Measurements from ENCODE around the gene AATF.
"Not testable (repeated sequence)": the region's sequence is repeated elsewhere in the genome, so short reads cannot be mapped to it uniquely, and the experiment has no call there.

AATF gene

DNA sequence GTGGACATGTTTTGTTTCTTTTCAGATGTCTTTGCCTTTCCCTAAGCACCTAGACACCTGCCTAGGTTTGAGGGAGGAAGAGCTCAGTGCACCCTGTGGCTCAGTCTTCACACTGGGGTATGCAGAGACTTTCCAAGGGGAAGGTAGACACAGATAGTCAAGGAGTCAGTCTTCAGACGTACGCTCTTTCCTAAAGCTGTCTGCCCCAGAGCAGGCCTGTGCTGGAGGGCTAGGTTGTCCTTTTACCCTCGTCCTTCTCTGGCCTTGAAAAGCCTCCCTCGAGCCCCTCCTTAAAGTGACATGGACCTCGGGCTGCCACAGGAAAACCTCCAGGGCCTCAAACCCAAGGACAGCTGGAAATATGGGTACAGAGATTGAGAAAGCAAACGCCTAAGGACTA lies 103.7 kb downstream of the AATF start:
- DNase-seq = no peak

DNA sequence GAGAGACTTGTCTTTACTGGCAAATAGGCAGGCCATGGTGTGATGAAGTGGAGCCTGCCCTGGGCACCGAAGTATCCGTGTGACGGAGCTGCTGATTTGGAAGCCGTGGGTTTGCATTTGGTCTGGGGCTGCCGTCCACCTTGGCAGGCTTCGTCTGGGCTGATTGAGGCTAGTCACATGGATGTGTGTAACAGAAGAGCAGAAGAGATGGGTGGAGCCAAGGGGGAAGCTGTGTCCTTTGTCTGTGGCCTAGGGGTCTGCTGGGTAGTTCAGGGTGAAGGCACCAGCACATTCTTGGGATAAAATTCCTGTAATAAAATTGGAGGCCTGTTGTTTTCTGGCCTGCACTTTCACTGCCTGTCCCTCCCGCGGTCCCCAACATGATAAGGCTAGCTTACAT lies 106.1 kb downstream of the AATF start:
- DNase-seq = no peak

DNA sequence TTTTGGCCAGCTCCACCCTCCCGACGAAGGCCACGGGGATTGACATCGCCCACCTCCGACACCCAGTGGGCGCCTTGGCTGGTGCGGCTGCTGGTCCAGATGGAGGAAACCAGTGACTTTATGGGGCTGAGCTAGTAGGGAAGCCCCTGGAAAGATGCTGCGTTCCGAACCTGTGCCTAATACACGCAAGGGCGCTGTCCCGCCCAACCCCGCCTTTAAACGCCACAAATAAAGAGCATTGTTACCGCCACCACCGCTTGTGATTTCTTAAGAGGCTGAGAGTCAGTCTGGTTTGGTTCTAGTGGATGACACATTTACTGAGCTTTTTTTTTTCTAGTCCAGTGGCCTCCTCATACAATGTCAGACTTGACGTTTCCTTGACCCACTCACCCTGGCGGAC lies 107.9 kb downstream of the AATF start:
- no peak for DNase-seq

DNA sequence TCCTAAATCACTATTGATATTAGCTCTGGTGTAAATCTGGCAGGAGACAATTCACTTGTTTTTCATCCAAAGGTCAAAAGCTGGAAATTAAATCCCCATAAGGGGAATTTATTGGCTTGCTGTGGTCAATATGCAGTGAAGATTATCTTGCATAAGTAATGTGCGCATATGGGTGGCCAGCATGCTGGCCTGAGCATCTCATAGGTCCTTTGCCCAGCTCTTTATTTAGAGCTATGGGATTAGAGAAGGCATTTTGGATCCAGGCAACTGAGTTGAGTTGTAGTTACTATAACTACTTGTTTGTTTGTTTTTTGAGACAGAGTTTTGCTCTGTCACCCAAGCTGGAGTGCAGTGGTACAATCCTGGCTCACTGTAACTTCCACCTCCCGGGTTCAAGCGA lies 110.7 kb downstream of the AATF start:
- no peak for DNase-seq

DNA sequence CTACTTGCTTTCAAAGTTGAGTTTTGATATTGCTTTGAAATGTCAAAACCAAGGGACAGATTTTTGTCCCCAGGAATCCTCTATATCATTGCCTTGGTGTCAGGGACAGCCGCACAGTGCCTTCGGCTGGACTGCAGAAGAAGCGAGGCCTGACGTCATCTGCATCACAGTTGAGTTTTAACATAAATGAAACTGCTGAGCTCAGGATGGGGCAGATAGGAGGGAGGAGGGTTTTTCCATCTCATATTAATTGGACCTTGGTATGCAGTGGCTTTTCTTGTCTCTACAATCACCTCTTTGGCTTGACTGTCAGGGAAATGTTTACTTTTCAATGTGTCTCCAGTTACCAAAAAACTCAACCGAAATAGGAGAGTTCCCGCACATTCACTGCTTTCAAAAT lies 111.3 kb downstream of the AATF start:
- DNase-seq = no peak

DNA sequence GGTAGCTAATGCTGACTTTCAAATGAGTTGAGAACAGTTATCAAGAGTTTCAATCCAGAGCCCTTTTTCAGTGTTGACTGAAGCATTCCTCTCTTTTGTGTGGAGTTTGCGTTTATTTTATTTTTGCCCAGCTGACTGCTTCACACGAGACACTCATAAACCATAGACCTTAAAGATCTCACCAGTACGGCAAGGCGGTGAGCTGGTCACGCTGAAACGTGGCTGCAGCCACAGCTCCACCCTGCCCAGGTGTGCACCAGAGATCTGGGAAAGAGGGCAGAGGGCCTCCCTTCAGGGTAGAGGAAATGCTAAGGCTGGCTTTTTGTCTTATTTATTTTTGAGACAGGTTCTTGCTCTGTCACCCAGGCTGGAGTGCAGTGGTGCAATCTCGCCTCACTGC lies 112.2 kb downstream of the AATF start:
- no peak for DNase-seq

DNA sequence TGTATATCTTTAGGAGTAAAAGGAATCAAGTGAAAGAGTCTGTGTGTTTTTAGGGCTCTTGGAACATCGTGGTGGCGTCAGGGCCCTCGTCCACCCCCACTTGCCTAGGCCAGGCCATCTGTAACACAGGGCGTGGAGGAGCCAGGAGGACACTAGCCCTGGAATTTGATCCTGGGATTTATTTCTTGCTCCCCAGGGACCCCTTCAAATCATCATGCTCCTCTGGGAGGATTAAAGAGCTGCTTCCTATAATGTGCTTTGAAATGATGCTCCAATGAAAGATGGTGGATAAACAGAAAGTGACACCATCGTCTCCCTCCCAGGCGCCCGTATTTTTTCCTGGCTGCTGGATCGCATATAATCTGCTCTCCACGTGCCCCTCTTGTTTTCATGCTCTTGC lies 113.3 kb downstream of the AATF start:
- no peak for DNase-seq

DNA sequence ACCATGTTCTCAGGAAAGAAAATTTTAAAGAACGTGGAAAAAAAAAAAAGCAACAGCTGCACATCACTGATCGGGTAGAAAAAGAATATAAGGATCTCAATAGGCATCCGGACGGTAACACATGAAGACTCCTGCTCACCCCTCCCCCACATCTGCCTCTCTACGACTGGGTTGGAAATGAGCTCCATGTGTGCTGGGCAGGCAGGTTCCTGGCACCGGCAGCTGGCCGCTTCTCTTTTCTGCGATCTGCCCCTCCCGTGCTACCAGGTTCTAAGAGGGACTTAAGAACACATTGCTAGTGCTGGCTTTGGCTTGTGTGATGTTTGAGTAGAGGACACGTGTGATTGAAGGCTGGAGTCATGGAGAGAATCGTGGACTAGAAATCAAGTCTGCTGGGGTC lies 115.5 kb downstream of the AATF start:
- no peak for DNase-seq

DNA sequence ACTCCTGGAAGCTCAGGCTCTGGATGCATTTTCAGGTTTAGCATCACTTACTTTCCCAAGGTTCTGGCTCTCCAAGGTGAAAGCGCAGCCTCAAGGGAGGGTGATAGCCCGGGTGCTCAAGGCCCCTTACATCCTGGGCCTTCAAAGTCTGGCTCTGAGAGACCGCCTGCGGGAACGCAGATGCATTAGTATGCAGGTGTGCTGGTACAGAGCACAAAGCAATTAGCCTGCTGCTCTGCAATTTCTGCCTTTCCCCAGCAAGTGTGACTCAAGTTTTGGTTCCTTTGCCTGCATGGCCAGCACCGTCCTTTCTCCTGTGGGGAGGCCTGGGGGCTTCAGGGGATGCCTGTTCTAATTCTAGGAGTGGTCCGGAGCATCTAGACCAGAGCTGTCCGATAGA lies 116.2 kb downstream of the AATF start:
- no peak for DNase-seq

DNA sequence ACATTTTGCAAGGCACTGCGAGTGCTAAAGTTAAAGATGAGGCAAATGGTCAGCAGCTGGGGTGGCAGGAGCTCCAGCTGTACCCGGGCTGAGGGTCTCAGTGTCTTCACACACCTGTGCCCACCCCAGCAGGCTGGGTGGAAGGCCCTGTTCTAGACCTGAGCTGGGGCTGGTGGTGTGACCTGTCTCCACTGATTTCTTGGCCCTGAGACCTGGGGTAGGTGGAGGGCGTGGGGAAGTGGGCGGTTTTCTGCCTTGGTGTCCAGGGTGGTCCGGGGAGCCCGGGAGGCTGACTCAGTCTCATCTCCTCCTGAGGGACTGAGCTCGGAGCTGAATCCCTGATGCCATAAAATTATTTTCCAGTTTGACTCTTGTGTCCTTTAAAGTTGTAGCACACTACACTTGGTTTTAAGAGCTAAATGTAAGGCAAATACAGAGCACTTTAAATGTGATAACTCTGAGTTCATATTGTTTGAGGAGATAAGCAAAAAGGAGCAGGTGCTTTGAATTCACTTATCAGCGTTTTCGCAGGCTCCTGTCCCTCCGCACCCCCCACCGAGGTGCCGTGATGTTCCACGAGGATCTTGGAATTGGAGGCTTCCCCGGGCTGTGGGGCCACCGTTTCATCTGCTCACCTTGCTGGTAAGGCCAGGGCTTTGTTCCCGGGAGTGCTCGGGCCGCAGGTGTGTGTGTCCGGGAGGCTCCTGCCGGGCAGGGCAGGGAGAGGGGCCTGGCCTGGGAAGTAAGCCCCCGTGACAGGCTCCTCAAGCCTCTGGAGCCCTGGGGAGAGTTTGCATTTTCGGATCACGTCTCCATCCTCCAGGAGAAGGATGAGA lies 117.0 kb downstream of the AATF start:
- no peak for DNase-seq

DNA sequence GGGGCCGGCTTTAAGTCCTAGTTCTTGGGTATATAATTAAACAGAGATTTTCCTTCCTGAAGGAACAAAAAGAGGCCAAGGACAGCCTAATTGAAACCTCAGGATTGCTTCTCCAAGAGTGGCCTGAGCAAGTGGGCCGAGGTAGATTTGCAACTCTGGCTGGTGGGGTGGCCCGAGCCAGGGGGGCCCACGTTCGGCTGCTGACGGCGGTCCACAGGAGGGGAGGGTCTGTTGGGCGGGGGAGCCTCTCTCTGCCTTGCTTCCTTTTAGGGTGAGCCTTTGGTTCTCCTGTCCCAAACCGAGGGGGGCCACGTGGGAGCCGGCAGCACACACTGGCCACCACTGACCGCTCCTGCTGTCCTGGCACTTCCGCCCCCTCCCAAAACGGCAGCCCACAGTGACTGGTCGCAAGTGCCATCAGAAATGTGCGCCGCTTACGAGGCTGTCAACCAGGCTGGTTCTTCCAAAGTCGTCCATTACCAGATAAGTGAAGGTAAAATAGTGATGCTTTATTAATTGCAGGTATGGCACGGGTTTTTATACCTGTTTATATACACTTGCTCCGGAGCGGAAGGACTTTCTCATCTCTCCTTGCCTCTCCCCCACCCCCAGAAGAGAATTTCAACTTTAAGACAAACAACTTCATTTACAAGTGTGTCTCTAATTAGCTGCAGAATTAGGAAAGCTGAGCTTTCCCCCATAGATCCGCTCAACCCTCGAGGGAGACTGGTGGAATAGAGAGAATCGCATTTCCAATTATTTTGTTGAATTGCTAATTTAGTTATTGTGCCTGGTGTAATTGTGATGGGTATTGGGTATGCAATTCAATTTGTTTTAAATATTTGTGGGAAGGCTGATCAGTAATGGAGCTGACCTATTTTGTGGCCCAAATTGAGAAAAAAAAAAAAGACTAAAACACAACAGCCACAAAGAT lies 117.8 kb downstream of the AATF start:
- DNase-seq = no peak

DNA sequence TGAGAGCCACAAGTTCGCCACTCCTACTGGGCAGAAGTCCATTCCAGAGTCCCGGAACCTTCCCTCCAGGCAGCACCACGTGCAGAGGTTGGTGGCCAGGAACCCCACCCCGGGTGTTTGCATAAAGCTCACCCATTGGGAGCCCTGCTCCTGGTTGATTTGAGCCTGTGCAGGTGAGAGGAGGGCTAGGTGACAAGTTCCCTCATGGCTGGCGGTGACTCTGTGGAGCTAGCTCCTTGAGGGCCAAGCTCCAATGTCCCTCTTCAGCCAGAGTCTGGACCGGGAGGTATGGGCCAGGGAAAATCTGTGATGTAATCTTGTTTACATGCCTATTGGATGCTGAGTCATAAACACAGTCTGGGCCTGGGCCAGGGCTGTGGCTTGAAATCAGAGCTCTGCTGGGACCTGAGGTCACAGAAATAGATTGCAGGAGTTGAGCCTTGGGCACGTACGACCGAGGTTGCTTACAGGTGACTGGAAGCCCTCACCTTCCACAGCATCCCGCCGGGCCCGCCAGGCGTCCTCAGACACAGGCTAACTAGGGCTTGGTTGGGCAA lies 118.9 kb downstream of the AATF start:
- no peak for DNase-seq

DNA sequence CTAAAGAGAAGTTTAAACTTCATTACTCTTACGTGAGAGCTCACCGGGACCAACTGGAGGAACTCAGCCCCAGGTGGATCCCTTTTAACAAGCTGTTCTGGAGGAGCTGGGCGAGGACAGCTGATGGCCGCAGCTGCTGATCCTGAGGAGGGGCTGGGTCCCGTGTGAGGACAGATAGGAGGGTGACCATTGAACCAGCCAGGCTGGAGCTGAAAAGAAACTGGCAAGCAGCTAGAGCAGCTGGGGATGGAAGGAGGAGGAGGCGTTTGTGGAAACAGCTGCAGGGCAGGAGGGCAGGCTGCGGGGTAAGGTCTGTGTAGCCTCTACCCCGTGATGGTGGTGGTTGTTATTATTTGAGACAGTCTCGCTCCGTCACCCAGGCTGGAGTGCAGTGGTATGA lies 119.5 kb downstream of the AATF start:
- no peak for DNase-seq

DNA sequence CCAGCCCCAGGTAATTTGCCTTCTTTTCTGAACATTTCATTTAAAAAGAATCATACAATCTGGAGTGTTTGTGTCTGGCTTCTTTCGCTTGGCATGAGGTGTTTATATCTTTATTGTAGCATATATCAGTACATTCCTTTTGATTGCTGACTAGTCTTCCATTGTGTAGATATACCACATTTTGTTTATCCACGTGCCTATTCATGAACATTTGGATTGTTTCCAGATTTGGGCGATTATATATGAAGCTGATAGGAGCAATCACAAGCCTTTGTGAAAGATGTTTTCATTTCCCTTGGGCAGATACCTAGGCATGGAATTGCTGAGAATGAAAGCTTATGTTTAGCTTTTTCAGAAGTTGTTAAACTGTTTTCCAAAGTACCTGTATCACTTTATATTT lies 120.3 kb downstream of the AATF start:
- no peak for DNase-seq

DNA sequence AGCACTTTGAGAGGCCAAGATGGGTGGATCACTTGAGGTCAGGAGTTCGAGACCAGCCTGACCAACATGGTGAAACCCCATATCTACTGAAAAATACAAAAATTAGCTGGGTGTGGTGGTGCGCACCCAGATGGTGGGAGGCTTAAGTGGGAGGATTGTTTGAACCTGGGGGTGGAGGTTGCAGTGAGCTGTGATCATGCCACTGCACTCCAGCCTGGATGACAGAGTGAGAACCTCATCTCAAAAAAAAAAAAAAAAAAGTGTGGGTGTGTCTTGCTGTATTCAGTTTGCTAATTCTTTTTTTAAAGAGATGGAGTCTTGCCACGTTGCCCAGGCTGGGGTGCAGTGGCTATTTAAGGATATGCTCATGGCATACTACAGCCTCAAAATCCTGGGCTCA lies 124.7 kb downstream of the AATF start:
- not testable (repeated sequence) for DNase-seq

DNA sequence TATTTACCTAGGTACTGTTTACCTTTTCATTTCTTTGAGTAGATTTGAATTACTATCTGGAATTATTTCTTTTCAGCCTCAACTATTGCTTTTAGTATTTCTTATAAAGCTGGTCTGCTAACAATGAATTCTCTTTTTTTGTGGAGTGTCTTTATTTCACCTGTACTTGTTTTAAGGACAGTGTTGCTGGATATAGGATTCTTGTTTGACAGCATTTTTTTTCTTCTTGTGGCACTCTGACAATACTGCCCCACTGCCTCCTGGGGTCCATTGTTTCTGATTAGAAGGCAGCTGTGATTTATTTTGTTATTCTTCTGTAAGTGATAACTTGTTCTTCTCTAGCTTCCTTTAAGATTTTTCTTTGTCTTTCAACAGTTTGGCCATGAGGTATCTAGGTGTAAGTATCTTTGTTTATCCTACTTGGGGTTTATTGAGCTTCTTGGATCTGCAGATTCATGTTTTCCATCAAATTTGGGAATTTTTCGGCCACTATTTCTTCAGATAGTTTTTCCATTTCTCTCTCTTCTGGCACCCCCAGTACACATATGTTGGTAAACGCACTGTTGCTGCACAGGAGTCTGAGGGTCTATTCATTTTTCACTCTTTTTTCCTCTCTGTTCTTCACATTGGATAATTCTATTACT lies 130.4 kb downstream of the AATF start:
- DNase-seq = no peak

DNA sequence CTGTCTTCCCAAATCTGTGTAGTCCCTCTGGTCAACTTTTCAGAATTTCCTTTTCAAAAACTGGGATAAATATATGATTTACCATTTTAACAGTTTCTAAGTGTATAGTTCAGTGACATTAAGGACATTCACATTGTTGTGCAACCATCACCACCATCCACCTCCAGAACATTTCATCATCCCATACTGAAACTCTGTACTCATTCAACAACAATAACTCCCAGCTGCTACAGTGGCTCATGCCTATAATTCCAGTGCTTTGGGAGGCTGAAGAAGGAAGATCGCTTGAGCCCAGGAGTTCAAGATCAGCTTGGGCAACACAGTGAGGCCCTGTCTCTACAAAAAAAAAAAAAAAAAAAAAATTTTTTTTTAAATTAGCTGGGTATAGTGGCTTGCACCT lies 131.0 kb downstream of the AATF start:
- no peak for DNase-seq

DNA sequence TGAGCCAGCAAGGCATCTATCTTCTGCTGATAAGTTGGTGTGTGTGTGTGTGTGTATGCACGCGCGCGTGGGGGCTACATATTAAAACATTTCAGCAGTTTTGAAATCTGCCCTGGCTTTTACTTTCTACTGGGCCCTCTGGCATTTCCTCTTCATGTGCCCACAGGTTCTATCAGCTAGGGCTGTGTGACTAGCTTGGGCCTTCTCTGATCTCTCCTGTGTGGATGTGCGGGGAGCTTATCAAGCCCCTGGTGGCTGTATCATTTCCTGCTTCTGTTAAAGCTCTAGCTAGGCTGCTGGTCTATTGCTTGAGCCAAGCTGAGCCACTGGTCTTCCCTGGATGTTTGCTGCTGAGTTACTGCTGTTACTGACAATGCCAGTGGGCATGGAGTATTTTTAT lies 132.5 kb downstream of the AATF start:
- no peak for DNase-seq

DNA sequence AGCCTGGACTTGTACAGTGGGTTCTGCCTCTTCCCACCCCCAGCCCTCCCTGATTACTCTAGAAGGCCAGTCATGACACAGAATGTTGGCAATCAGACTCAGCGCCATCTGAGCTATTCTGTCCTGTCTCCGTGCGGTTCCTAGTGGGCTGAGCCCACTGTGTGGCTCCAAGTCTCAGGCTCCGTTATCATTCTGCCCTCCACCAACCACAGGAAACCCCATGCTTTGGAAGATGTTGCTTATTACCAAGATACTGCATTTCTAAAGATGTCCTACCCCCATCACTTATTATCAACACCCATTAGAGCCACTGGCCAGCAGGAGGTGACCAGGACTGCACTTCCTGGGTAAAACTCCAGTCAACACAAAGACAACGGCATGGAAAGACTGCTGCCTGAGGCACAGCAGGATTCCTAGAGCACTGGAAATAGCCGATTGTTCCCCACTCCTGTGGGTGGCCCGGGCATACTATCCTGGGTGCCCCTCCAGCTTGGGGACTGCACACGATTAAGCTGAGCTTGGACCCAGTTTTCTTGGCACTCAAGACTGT lies 133.6 kb downstream of the AATF start:
- DNase-seq = no peak

DNA sequence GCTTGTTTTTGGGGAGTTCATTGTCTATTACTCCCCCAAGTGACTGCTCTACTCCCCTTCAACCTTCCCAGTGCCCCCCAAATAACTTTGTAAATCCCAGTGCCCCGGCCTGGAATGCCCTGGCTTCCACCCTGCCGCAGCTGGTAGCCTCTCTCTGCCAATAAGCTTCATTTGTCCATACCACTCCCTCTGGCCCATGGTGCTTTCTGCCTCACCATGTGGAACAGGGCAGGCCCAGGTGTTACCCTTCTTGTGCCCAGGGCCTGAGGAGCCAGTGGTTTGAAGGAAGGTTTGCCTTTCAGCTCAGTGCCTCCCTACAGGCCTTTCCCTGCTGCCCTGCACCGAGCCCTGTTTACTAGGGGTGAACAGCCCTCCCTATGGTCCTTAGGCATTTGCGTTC lies 134.2 kb downstream of the AATF start:
- DNase-seq = no peak

DNA sequence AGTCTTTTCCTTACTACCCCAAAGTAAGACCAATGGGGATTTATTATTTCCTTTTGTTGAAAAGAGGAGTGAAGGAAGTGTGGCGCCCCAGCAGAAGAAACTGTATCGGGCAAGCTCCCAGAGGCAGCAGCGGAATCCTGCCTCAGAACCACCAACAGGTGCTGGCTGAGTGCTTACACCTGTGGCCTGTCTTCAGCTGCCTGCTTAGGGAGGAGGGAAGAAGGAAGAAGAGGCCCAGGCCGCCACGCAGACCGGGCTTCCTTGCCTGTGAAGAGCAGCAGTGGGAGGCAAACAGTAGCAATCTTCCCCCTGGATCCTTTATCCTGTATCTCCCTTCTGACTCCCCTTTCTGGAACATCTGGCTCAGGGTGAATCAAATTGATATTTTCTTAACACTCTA lies 134.7 kb downstream of the AATF start:
- no peak for DNase-seq

DNA sequence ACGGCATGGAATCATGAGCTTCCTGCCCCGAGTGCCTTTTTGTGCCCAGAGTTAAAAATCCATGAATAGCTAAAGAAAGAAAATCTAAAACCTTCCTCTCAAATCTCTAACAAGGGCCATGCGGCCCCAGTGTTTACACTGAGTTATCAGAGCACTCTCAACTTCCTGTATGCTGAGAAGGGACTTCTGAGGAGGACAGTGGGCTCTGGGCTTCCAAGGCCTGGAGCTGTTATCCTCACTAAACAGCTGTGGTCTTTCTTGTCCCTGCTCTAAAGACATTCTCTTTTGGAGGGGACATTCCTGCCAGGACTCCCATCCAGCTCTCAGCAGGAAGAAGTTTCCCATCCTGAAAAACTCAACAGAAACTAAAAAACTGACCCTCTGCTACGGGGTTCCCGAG lies 135.6 kb downstream of the AATF start:
- DNase-seq = no peak

DNA sequence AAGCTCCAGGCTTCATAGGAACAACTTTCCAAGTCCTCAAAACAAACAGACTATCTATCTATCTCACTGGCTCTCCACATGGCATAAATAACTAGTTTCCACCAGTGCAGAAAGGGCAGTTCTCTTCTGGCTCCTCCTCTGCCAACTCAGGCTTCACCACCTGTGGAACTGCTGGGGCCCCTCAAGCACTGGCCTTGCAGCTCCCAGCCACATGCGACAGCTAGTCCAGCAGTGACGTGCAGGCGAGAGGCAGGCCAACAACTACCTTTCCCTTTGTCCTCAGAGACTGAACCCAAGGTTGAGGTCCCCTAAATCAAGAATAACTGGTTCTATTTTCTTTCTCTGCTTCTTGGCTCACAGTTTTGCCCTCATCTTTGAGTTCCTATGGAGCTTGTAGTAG lies 137.6 kb downstream of the AATF start:
- no peak for DNase-seq

Measured in CD4-positive, alpha-beta T cell treated with Interleukin-12 subunit alpha and Interleukin-12 subunit beta, for 1 hour (primary cell).